K562 (cell line): ENCODE results near the gene TGFBR3L. TPM values are rescaled to one million over a fixed set of nuclear protein-coding genes. Genes with fewer than 3 reads are reported as not detected.
A peak's percentile ranks its signal among the peaks of the same experiment; 100 is the strongest.

Source experiments
- ADNP ChIP-seq: fragments of 200-800 bp; sonication (Bioruptor generic); IDR thresholded peaks from 2 replicates; pipeline ENCODE4 v1.6.1; 2016; ENCODE audit warnings: missing genetic modification characterization, missing compliant biosample characterization
- CBFB ChIP-seq: sonication (generic); formaldehyde crosslinking; IDR thresholded peaks from 2 replicates; pipeline ENCODE4 v1.4.0; 2020; ENCODE audit warnings: mild to moderate bottlenecking, missing genetic modification reagents
- CHCHD3 ChIP-seq: fragments of 250-450 bp; sonication (Bioruptor Pico); IDR thresholded peaks from 2 replicates; pipeline ENCODE4 v2.1.2; 2022; ENCODE audit warnings: mild to moderate bottlenecking
- EGR1 ChIP-seq: fragments of 450-650 bp; conservative IDR thresholded peaks from 2 replicates; pipeline ENCODE4 v1.6.1; 2017; ENCODE audit warnings: mild to moderate bottlenecking
- GATA2 ChIP-seq: sonication (generic); formaldehyde crosslinking; IDR thresholded peaks from 2 replicates; pipeline ENCODE4 v1.4.0; 2020; ENCODE audit warnings: mild to moderate bottlenecking, missing genetic modification reagents
- SIN3B ChIP-seq: fragments of 450-650 bp; IDR thresholded peaks from 2 replicates; pipeline ENCODE4 v1.6.1; 2017; ENCODE audit warnings: low read depth, mild to moderate bottlenecking, moderate library complexity
- SRF ChIP-seq, 2 experiments: fragments of 250-450, 450-650 bp in 1 of 2; sonication (Bioruptor Pico) in 1 of 2; sonication (generic) in 1 of 2; formaldehyde crosslinking; IDR thresholded peaks; 2 replicates each; pipeline versions ENCODE4 v1.5.0 to v1.5.1; 2020 to 2022; ENCODE audit warnings: mild to moderate bottlenecking in 1 of 2, missing genetic modification reagents in 1 of 2
- ZNF785 ChIP-seq: fragments of 250-450 bp; sonication (Bioruptor Pico); IDR thresholded peaks from 2 replicates; pipeline ENCODE4 v1.4.0; 2020; ENCODE audit warnings: mild to moderate bottlenecking
- polyA plus RNA-seq, 8 experiments: library from polyadenylated mRNA; depleted of rRNA in 4 of 8; stranded (reverse) in 5 of 8; unstranded in 3 of 8; fragments of >200 nt; fragmentation: Nextera tagmentation in 2 of 8; fragmentation: Illumina TruSeq in 1 of 8; extraction: Ambion mirVana in 2 of 8; extraction: Trizol in 1 of 8; gene quantifications; 2 replicates each; pipeline versions ENCODE4 v1.2.1 to v1.2.3, GENCODE V29; 2011 to 2014; ENCODE audit warnings: inconsistent platforms in 1 of 8, missing spikeins in 1 of 8
- total RNA-seq, 7 experiments: library from RNA; depleted of rRNA in 6 of 7; stranded (reverse); fragments of >200 nt in 6 of 7; fragmentation: Illumina TruSeq in 2 of 7; extraction: Trizol in 2 of 7; gene quantifications; 2 replicates each; pipeline versions ENCODE4 v1.2.1 to v1.2.3, GENCODE V29; 2011 to 2021; ENCODE audit warnings: low replicate concordance in 1 of 7
- TF ChIP-seq, protein P1 (sequence below), 2 experiments: IDR thresholded peaks in 1 of 2; conservative IDR thresholded peaks in 1 of 2; 2 replicates each; pipeline ENCODE4 v1.6.1; 2016; ENCODE audit warnings: low read depth in 2 of 2, mild to moderate bottlenecking in 1 of 2, missing compliant biosample characterization in 1 of 2, missing genetic modification characterization in 1 of 2, moderate library complexity in 1 of 2
- TF ChIP-seq, protein P2 (sequence below): fragments of 450-650 bp; IDR thresholded peaks from 2 replicates; pipeline ENCODE4 v1.6.1; 2016; ENCODE audit warnings: low read depth, mild to moderate bottlenecking, moderate library complexity
- TF ChIP-seq, protein P3 (sequence below): sonication (generic); formaldehyde crosslinking; IDR thresholded peaks from 2 replicates; pipeline ENCODE4 v1.8.0; 2022; ENCODE audit warnings: mild to moderate bottlenecking, missing genetic modification reagents, borderline replicate concordance

TGFBR3L gene
- total and polyA plus RNA-seq, 9 of the 15 experiments (the other 6 are each of a cell fraction or from before 2014, with no cell fraction given): not detected

DNA sequence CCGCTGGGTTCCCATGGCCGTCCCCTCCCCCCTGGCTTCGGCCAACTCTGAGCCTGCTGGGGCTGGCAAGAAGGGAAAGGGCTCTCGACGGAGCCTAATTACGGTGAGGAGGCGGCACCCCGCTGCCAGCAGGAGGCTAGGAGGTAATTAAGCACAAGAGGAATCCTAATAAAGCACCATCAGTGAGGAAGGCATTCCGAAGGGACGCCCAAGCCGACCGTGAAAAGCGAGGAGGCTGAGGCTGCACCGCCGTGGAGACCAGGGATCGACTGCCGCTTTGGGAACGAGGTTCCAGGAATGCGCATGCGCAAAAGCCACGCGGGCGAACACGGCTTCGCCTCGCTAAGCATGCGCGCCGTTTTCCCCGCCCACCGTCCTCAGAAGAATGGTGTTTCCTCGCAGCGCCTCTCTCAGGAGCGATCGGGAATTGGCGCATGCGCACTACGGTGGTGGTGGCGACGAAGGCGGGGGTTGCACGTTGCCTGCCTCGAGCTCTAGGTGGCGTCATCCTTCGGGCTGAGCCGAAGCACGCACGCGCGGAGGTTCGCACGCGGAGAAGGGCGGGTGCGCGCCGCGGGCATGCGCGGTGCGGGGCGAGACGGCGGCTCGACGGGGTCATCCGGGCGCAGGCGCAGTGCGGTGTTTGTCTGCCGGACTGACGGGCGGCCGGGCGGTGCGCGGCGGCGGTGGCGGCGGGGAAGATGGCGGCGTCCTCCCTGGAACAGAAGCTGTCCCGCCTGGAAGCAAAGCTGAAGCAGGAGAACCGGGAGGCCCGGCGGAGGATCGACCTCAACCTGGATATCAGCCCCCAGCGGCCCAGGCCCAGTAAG lies 11.2 kb upstream of the TGFBR3L start, which contains the start of gene MAP2K7 (continued):
- TF ChIP-seq CHCHD3 (CRISPR knock-in tag) (no peak), SIN3B (no peak; the same call in 1 of the 2 replicates), SRF (CRISPR knock-in tag; IDR thresholded peaks at IDR 0.05) (peak in 1 of 2 experiments; percentile 43; a peak in 1 of 4 replicates), EGR1 (peak; percentile 69), CBFB (no peak), GATA2 (CRISPR knock-in tag) (no peak), ZNF785 (no peak), ADNP (tag) (no peak)
- TF ChIP-seq, protein P1, sequence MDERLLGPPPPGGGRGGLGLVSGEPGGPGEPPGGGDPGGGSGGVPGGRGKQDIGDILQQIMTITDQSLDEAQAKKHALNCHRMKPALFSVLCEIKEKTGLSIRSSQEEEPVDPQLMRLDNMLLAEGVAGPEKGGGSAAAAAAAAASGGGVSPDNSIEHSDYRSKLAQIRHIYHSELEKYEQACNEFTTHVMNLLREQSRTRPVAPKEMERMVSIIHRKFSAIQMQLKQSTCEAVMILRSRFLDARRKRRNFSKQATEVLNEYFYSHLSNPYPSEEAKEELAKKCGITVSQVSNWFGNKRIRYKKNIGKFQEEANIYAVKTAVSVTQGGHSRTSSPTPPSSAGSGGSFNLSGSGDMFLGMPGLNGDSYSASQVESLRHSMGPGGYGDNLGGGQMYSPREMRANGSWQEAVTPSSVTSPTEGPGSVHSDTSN (CRISPR knock-in tag; IDR thresholded peaks at IDR 0.05; ENCODE audit: low read depth): no peak
- TF ChIP-seq, protein P1 (tag; conservative IDR thresholded peaks at IDR 0.05; ENCODE audit: low read depth): no peak
- TF ChIP-seq, protein P2, sequence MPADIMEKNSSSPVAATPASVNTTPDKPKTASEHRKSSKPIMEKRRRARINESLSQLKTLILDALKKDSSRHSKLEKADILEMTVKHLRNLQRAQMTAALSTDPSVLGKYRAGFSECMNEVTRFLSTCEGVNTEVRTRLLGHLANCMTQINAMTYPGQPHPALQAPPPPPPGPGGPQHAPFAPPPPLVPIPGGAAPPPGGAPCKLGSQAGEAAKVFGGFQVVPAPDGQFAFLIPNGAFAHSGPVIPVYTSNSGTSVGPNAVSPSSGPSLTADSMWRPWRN: no peak
- TF ChIP-seq, protein P3, sequence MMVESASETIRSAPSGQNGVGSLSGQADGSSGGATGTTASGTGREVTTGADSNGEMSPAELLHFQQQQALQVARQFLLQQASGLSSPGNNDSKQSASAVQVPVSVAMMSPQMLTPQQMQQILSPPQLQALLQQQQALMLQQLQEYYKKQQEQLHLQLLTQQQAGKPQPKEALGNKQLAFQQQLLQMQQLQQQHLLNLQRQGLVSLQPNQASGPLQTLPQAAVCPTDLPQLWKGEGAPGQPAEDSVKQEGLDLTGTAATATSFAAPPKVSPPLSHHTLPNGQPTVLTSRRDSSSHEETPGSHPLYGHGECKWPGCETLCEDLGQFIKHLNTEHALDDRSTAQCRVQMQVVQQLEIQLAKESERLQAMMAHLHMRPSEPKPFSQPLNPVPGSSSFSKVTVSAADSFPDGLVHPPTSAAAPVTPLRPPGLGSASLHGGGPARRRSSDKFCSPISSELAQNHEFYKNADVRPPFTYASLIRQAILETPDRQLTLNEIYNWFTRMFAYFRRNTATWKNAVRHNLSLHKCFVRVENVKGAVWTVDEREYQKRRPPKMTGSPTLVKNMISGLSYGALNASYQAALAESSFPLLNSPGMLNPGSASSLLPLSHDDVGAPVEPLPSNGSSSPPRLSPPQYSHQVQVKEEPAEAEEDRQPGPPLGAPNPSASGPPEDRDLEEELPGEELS (CRISPR knock-in tag): peak; percentile 88; the same call in 1 of the 2 replicates
